SK-N-SH treated with all-trans-retinoic acid at 6 μM for 48 hours (cell line): ENCODE results near the gene DOK6.
"Not testable (repeated sequence)": the region's sequence is repeated elsewhere in the genome, so short reads cannot be mapped to it uniquely, and the experiment has no call there.

Source experiments
- ATAC-seq: fragments of 200-7000 bp; cut with Tn5 transposase; 3 replicates; pipeline ENCODE4 v1.9.1; 2020; ENCODE audit warnings: mild to moderate bottlenecking, moderate library complexity
- ARNTL ChIP-seq: fragments of 450-650 bp; formaldehyde crosslinking; IDR thresholded peaks from 2 replicates; pipeline ENCODE4 v1.5.0; 2020; ENCODE audit warnings: low read depth, mild to moderate bottlenecking, moderate library complexity, borderline replicate concordance
- BACH2 ChIP-seq: fragments of 250-450 bp; sonication (Bioruptor Pico); IDR thresholded peaks from 2 replicates; pipeline ENCODE4 v1.9.0; 2021; ENCODE audit warnings: mild to moderate bottlenecking, borderline replicate concordance
- CSDC2 ChIP-seq: fragments of 250-450 bp; sonication (Bioruptor Pico); IDR thresholded peaks from 2 replicates; pipeline ENCODE4 v1.5.0; 2020; ENCODE audit warnings: mild to moderate bottlenecking, moderate library complexity
- ESRRG ChIP-seq: fragments of 250-450 bp; sonication (Bioruptor Pico); IDR thresholded peaks from 2 replicates; pipeline ENCODE4 v1.6.1; 2021; ENCODE audit warnings: mild to moderate bottlenecking
- GLIS3 ChIP-seq: fragments of 250-450 bp; sonication (Bioruptor Pico); IDR thresholded peaks from 2 replicates; pipeline ENCODE4 v1.5.0; 2020; ENCODE audit warnings: mild to moderate bottlenecking, moderate library complexity
- ISL1 ChIP-seq: fragments of 250-450 bp; sonication (Bioruptor Pico); IDR thresholded peaks from 2 replicates; pipeline ENCODE4 v2.1.2; 2022; ENCODE audit warnings: mild to moderate bottlenecking, moderate library complexity
- PPARA ChIP-seq: fragments of 250-450 bp; sonication (Bioruptor Pico); IDR thresholded peaks from 2 replicates; pipeline ENCODE4 v1.5.0; 2020; ENCODE audit warnings: mild to moderate bottlenecking, borderline replicate concordance
- RARB ChIP-seq: fragments of 250-450 bp; sonication (Bioruptor Pico); IDR thresholded peaks from 2 replicates; pipeline ENCODE4 v1.8.0; 2021; ENCODE audit warnings: mild to moderate bottlenecking, moderate library complexity
- SNAI2 ChIP-seq: fragments of 250-450 bp; sonication (Bioruptor Pico); IDR thresholded peaks from 2 replicates; pipeline ENCODE4 v1.5.0; 2020; ENCODE audit warnings: mild to moderate bottlenecking, moderate library complexity
- TCF4 ChIP-seq: fragments of 250-450 bp; sonication (Bioruptor Pico); IDR thresholded peaks from 2 replicates; pipeline ENCODE4 v1.8.0; 2021; ENCODE audit warnings: mild to moderate bottlenecking, moderate library complexity, borderline replicate concordance
- TOX ChIP-seq: fragments of 250-450 bp; sonication (Bioruptor Pico); IDR thresholded peaks from 2 replicates; pipeline ENCODE4 v1.8.0; 2021; ENCODE audit warnings: mild to moderate bottlenecking, moderate library complexity, borderline replicate concordance
- ZC3H10 ChIP-seq: fragments of 250-450 bp; sonication (Bioruptor Pico); IDR thresholded peaks from 2 replicates; pipeline ENCODE4 v1.5.1; 2021; ENCODE audit warnings: mild to moderate bottlenecking, moderate library complexity
- ZFP30 ChIP-seq: fragments of 450-650 bp; formaldehyde crosslinking; IDR thresholded peaks from 2 replicates; pipeline ENCODE4 v1.5.0; 2022; ENCODE audit warnings: mild to moderate bottlenecking, moderate library complexity
- ZNF565 ChIP-seq: fragments of 450-650 bp; formaldehyde crosslinking; conservative IDR thresholded peaks from 2 replicates; pipeline ENCODE4 v1.5.0; 2020; ENCODE audit warnings: low read depth, mild to moderate bottlenecking, moderate library complexity
- ZNF70 ChIP-seq: fragments of 450-650 bp; formaldehyde crosslinking; IDR thresholded peaks from 2 replicates; pipeline ENCODE4 v1.5.0; 2020; ENCODE audit warnings: mild to moderate bottlenecking, moderate library complexity
- ZNF8 ChIP-seq: fragments of 450-650 bp; formaldehyde crosslinking; IDR thresholded peaks from 2 replicates; pipeline ENCODE4 v1.5.0; 2020; ENCODE audit warnings: mild to moderate bottlenecking, moderate library complexity
- TF ChIP-seq, protein P1 (sequence below): fragments of 250-450 bp; sonication (Bioruptor Pico); IDR thresholded peaks from 2 replicates; pipeline ENCODE4 v1.5.1; 2020; ENCODE audit warnings: low read depth, mild to moderate bottlenecking, moderate library complexity
- TF ChIP-seq, protein P2 (sequence below): fragments of 250-450 bp; sonication (Bioruptor Pico); IDR thresholded peaks from 2 replicates; pipeline ENCODE4 v1.8.0; 2020; ENCODE audit warnings: mild to moderate bottlenecking, moderate library complexity, borderline replicate concordance
- TF ChIP-seq, protein P3 (sequence below): fragments of 250-450 bp; sonication (Bioruptor Pico); IDR thresholded peaks from 2 replicates; pipeline ENCODE4 v1.5.1; 2021; ENCODE audit warnings: mild to moderate bottlenecking, moderate library complexity
- TF ChIP-seq, protein P4 (sequence below): fragments of 250-450 bp; sonication (Bioruptor Pico); IDR thresholded peaks from 2 replicates; pipeline ENCODE4 v1.5.0; 2020; ENCODE audit warnings: mild to moderate bottlenecking, moderate library complexity

DOK6 gene

DNA sequence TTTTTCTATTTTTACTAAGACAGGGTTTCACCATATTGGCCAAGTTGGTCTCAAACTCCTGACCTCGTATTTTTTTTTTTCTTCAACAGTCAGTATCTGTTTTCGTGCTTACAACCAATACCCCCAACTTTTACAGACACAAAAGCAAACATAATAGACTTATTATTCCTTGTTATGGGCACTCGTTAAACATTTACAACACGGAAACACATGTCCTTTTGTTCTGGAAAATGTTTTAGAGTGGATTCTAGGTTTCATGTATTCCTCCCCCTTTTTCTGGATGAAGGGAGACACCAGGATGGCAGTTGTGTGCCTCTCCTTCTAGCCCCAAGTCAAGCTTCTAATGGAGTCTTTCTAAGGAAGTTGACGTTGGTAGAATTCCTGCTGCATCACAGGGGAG lies 458.2 kb downstream of the DOK6 start:
- no peak for ATAC-seq
- TF ChIP-seq TCF4 (CRISPR knock-in tag) (no peak), RARB (CRISPR knock-in tag) (no peak), CSDC2 (CRISPR knock-in tag) (no peak), GLIS3 (no peak), ARNTL (CRISPR knock-in tag) (no peak), BACH2 (CRISPR knock-in tag) (no peak), TOX (CRISPR knock-in tag) (no peak), ZNF565 (CRISPR knock-in tag) (no peak), ZNF8 (CRISPR knock-in tag) (no peak), ZNF70 (no peak), ESRRG (CRISPR knock-in tag) (no peak), ZC3H10 (CRISPR knock-in tag) (no peak), PPARA (CRISPR knock-in tag) (no peak), ZFP30 (CRISPR knock-in tag) (no peak), ISL1 (CRISPR knock-in tag) (no peak), SNAI2 (CRISPR knock-in tag) (no peak)
- TF ChIP-seq, protein P1, sequence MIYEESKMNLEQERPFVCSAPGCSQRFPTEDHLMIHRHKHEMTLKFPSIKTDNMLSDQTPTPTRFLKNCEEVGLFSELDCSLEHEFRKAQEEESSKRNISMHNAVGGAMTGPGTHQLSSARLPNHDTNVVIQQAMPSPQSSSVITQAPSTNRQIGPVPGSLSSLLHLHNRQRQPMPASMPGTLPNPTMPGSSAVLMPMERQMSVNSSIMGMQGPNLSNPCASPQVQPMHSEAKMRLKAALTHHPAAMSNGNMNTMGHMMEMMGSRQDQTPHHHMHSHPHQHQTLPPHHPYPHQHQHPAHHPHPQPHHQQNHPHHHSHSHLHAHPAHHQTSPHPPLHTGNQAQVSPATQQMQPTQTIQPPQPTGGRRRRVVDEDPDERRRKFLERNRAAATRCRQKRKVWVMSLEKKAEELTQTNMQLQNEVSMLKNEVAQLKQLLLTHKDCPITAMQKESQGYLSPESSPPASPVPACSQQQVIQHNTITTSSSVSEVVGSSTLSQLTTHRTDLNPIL (CRISPR knock-in tag) = no peak
- TF ChIP-seq, protein P2, sequence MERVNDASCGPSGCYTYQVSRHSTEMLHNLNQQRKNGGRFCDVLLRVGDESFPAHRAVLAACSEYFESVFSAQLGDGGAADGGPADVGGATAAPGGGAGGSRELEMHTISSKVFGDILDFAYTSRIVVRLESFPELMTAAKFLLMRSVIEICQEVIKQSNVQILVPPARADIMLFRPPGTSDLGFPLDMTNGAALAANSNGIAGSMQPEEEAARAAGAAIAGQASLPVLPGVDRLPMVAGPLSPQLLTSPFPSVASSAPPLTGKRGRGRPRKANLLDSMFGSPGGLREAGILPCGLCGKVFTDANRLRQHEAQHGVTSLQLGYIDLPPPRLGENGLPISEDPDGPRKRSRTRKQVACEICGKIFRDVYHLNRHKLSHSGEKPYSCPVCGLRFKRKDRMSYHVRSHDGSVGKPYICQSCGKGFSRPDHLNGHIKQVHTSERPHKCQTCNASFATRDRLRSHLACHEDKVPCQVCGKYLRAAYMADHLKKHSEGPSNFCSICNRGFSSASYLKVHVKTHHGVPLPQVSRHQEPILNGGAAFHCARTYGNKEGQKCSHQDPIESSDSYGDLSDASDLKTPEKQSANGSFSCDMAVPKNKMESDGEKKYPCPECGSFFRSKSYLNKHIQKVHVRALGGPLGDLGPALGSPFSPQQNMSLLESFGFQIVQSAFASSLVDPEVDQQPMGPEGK (CRISPR knock-in tag) = no peak
- TF ChIP-seq, protein P3, sequence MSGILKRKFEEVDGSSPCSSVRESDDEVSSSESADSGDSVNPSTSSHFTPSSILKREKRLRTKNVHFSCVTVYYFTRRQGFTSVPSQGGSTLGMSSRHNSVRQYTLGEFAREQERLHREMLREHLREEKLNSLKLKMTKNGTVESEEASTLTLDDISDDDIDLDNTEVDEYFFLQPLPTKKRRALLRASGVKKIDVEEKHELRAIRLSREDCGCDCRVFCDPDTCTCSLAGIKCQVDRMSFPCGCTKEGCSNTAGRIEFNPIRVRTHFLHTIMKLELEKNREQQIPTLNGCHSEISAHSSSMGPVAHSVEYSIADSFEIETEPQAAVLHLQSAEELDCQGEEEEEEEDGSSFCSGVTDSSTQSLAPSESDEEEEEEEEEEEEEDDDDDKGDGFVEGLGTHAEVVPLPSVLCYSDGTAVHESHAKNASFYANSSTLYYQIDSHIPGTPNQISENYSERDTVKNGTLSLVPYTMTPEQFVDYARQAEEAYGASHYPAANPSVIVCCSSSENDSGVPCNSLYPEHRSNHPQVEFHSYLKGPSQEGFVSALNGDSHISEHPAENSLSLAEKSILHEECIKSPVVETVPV = no peak
- TF ChIP-seq, protein P4, sequence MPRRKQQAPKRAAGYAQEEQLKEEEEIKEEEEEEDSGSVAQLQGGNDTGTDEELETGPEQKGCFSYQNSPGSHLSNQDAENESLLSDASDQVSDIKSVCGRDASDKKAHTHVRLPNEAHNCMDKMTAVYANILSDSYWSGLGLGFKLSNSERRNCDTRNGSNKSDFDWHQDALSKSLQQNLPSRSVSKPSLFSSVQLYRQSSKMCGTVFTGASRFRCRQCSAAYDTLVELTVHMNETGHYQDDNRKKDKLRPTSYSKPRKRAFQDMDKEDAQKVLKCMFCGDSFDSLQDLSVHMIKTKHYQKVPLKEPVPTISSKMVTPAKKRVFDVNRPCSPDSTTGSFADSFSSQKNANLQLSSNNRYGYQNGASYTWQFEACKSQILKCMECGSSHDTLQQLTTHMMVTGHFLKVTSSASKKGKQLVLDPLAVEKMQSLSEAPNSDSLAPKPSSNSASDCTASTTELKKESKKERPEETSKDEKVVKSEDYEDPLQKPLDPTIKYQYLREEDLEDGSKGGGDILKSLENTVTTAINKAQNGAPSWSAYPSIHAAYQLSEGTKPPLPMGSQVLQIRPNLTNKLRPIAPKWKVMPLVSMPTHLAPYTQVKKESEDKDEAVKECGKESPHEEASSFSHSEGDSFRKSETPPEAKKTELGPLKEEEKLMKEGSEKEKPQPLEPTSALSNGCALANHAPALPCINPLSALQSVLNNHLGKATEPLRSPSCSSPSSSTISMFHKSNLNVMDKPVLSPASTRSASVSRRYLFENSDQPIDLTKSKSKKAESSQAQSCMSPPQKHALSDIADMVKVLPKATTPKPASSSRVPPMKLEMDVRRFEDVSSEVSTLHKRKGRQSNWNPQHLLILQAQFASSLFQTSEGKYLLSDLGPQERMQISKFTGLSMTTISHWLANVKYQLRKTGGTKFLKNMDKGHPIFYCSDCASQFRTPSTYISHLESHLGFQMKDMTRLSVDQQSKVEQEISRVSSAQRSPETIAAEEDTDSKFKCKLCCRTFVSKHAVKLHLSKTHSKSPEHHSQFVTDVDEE (CRISPR knock-in tag) = no peak

DNA sequence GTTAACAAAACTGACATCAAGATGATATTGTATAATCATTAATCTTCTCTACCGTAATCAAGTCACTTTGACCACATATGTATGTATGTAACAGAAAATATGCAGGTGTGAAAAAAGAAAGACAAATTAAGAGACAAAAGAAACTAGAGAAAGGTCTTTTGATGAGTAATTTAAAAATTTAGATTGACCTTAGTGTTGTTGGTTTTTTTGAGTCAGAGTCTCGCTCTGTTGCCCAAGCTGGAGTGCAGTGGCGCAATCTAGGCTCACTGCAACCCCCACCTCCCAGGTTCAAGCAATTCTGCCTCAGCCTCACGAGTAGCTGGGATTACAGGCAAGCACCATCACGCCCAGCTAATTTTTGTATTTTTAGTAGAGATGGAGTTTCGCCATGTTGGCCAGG lies 464.1 kb downstream of the DOK6 start:
- not testable (repeated sequence) for ATAC-seq

DNA sequence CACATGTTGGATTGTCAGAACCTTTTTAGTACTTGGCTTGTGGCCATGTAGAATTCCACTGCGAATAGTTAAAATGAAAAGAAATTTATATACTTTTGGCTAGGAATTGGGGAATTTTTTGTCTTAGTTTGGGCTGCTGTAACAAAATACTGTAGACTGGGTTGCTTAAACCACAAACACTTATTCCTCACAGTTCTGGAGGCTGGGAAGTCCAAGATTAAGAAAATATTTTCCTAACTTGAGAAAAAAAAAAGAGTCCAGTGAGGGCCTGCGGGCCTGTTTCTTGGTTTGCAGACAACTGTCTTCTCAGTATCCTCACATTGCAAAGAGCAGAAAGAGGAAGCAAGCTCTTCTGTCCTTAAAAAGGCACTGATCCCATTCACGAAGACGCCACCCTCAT lies 465.1 kb downstream of the DOK6 start:
- ATAC-seq = no peak; the same call in 2 of the 3 replicates
- TF ChIP-seq GLIS3 (no peak), RARB (CRISPR knock-in tag) (no peak), ISL1 (CRISPR knock-in tag) (no peak), ZNF70 (no peak), ZFP30 (CRISPR knock-in tag) (no peak), ZC3H10 (CRISPR knock-in tag) (no peak), CSDC2 (CRISPR knock-in tag) (no peak)
- TF ChIP-seq, protein P4 (CRISPR knock-in tag) = no peak
